AG04450 (cell line): ENCODE measurements around the gene RSPH10B2. TPM values are rescaled to one million over a fixed set of nuclear protein-coding genes. Genes with fewer than 3 reads are reported as not detected.
"Not testable (repeated sequence)": the region's sequence is repeated elsewhere in the genome, so short reads cannot be mapped to it uniquely, and the experiment has no call there.

Source experiments
- CTCF ChIA-PET: fragments of 300-600, 350-600 bp; formaldehyde crosslinking; extraction: SDS; loops from one replicate; lab custom pipeline; 2022; ENCODE audit warnings: antibody characterized with exemption, inconsistent platforms; lab: Charles Lee
- POLR2A ChIA-PET: fragments of 350-600 bp; formaldehyde crosslinking; extraction: SDS; loops from one replicate; lab custom pipeline; 2021; ENCODE audit warnings: antibody characterized with exemption, inconsistent platforms; lab: Yijun Ruan, JAX
- DNase-seq: peaks from one replicate; pipeline ENCODE4 v3.0.0-alpha.2; 2011; ENCODE audit warnings: low read depth, low spot score
- H3K27ac ChIP-seq: one replicate; pipeline ENCODE4 v1.5.1; 2012; ENCODE audit warnings: low read depth, low read length, control low read depth
- H3K27me3 ChIP-seq: one replicate; pipeline ENCODE4 v1.6.0; 2012; ENCODE audit warnings: low read length; ENCODE audit not compliant: control insufficient read depth, insufficient read depth
- H3K4me3 ChIP-seq: 2 replicates; pipeline ENCODE4 v1.5.1; 2011; ENCODE audit warnings: mild to moderate bottlenecking, low read depth, low read length, control low read depth
- H3K9me3 ChIP-seq: 2 replicates; pipeline ENCODE4 v1.5.1; 2012; ENCODE audit warnings: low read length; ENCODE audit not compliant: control insufficient read depth, insufficient read depth
- polyA plus RNA-seq: library from polyadenylated mRNA; depleted of rRNA; stranded (reverse); fragments of >200 nt; gene quantifications from 2 replicates; pipeline ENCODE4 v1.2.3, GENCODE V29; 2011
- TF ChIP-seq, protein P1 (sequence below): IDR thresholded peaks from 2 replicates; pipeline ENCODE4 v1.5.1; 2011; ENCODE audit warnings: low read depth, low read length, control low read depth, inconsistent platforms

Gene RSPH10B2
- polyA plus RNA-seq, 1 experiment = not detected

- Histone ChIP-seq H3K27me3 (no peaks in the 10 kb centered on the region), H3K4me3 (peak overlapping the region; percentile 84), H3K9me3 (peaks cover 3% of the 10 kb centered on the region), H3K27ac (peak overlapping the region; percentile 70)
- TF ChIP-seq, protein P1, sequence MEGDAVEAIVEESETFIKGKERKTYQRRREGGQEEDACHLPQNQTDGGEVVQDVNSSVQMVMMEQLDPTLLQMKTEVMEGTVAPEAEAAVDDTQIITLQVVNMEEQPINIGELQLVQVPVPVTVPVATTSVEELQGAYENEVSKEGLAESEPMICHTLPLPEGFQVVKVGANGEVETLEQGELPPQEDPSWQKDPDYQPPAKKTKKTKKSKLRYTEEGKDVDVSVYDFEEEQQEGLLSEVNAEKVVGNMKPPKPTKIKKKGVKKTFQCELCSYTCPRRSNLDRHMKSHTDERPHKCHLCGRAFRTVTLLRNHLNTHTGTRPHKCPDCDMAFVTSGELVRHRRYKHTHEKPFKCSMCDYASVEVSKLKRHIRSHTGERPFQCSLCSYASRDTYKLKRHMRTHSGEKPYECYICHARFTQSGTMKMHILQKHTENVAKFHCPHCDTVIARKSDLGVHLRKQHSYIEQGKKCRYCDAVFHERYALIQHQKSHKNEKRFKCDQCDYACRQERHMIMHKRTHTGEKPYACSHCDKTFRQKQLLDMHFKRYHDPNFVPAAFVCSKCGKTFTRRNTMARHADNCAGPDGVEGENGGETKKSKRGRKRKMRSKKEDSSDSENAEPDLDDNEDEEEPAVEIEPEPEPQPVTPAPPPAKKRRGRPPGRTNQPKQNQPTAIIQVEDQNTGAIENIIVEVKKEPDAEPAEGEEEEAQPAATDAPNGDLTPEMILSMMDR = no peak
- DNase-seq = peak; percentile 70
- POLR2A ChIA-PET = no interaction called here
- CTCF ChIA-PET = no interaction called here
These were observed 24.2 kb upstream of the RSPH10B2 start for GRCh38 chr7:6729492-6730342.

GRCh38 chr7:6730343-6730633 lies 23.6 kb upstream of the RSPH10B2 start:
- ChIA-PET POLR2A (no interaction called here), CTCF (no interaction called here)
- no peaks in the 10 kb centered on the region for H3K27me3 ChIP-seq
- peaks cover 3% of the 10 kb centered on the region for H3K9me3 ChIP-seq
- DNase-seq = no peak
- H3K27ac ChIP-seq = peak overlapping the region; percentile 70
- peak overlapping the region; percentile 84 for H3K4me3 ChIP-seq
- TF ChIP-seq, protein P1 = no peak

- H3K4me3 ChIP-seq, H3K27me3 ChIP-seq, CTCF ChIA-PET, POLR2A ChIA-PET, DNase-seq, H3K27ac ChIP-seq, H3K9me3 ChIP-seq: not testable (repeated sequence)
These were observed 15.5 kb upstream of the RSPH10B2 start for GRCh38 chr7:6738415-6738814.

DNA sequence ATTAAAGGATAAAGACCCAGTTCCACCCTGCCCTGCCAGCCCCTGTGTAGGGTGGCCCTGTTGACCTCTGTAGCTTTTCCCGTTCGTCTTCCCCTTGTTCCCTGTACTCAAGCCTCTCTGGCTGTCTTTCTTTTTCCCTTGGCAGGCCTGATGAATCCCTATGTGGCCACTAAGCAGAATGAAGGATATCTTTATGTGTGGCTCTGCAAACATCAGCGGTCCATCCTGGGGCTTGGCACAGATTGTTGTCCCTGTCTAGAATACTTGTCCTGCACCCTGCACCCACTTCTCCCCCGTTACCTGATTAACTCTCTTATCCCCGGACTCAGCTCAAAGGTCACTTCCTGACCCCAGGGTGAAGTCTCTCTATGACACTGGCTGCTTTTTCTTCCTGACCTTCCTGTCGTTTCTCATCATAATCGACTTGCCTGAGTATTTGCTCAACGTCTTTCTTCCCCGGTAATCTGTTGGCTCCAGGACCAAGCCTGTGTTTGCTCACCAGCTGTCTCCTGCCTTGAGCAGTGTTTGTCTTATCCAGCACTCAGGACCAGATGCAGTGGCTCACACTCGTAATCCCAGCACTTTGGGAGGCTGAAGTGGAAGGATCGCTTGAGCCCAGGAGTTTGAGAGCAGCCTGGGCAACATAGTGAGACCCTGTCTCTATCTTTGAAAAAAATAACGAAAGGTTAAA lies 9.3 kb upstream of the RSPH10B2 start:
- POLR2A ChIA-PET, H3K27ac ChIP-seq, H3K9me3 ChIP-seq, CTCF ChIA-PET, DNase-seq, H3K27me3 ChIP-seq, H3K4me3 ChIP-seq: not testable (repeated sequence)

DNA sequence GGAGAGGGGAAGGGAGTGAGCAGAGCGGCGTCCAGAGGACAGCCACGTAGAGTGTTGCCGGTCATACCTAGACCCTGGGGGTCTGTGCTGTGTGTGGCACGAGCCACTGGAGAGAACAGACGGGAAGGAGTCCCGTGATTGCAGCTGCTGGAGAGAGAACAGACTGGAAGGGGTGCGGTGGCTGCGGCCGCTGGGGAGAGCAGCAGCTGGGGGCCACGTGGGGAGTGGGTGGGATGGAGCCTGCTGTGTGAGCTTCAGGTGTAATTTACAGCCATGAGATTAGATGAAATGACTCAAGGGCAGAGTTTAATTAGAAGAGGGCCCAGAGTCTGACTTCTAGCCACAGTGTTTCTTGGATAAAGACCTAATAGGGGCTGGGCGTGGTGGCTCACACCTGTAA lies 4.6 kb upstream of the RSPH10B2 start:
- H3K9me3 ChIP-seq, H3K27me3 ChIP-seq, POLR2A ChIA-PET, H3K27ac ChIP-seq, H3K4me3 ChIP-seq, DNase-seq, CTCF ChIA-PET: not testable (repeated sequence)

GRCh38 chr7:6750173-6750572 lies 3.7 kb upstream of the RSPH10B2 start:
- H3K27ac ChIP-seq, CTCF ChIA-PET, POLR2A ChIA-PET, H3K9me3 ChIP-seq, H3K27me3 ChIP-seq, DNase-seq, H3K4me3 ChIP-seq: not testable (repeated sequence)

DNA sequence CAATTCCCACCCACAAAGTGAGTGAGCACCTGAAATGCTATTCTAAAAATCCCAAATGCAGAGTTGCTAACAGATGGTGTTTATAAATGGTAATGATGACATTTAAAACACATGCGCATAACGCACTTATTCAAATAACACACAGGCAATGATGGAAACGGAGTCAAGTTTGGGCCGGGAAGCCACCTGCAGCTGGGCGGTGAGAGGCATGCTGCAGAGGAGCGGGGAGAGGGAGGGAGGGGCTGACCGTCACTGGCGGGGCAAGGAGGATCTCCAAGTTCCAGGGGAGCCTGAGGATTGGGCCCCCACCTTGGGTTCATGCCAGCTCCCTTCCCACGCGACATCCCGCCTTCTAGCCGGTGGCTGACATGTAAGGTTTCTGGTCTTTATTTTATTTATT lies 7.3 kb downstream of the RSPH10B2 start:
- CTCF ChIA-PET, H3K4me3 ChIP-seq, H3K9me3 ChIP-seq, H3K27me3 ChIP-seq, H3K27ac ChIP-seq, DNase-seq, POLR2A ChIA-PET: not testable (repeated sequence)

DNA sequence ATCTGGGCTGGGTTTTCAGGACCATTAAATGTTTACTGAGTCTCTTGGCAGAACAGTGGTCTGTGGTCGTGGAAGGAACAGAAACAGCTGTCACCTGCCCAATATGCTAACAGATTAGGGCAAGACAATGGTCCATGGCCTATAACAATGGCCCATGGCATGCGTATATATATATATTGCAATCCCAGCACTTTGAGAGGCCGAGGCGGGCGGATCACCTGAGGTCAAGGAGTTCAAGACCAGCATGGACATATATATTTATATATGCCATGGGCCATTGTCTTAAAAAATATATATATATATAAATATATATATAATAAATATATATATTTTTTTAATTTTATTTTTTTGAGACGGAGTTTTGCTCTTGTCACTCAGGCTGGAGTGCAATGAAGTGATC lies 27.7 kb downstream of the RSPH10B2 start:
- H3K27me3 ChIP-seq, DNase-seq, H3K27ac ChIP-seq, H3K9me3 ChIP-seq, POLR2A ChIA-PET, CTCF ChIA-PET, H3K4me3 ChIP-seq: not testable (repeated sequence)

DNA sequence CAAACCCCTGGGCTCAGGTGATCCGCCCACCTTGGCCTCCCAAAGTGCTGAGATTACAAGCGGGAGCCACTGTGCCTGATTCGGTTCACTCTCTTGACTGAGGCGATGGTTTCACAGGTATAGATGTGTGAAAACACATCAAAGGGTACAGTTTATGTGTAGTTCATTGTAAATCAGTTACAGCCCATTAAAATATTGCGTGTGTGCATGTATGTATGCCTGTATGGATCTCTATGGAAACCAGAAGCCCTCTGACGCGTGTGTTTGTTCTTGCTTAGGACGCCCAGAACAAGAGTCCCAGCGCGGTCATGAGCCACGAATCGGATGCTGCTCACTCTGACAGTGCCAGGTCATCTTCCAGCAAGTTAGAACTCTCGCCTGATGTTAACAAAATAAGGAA lies 35.5 kb downstream of the RSPH10B2 start:
- POLR2A ChIA-PET, CTCF ChIA-PET, H3K27me3 ChIP-seq, H3K4me3 ChIP-seq, H3K9me3 ChIP-seq, DNase-seq, H3K27ac ChIP-seq: not testable (repeated sequence)

GRCh38 chr7:6792113-6792872 lies 38.4 kb downstream of the RSPH10B2 start:
- DNase-seq, H3K27ac ChIP-seq, CTCF ChIA-PET: not testable (repeated sequence)

More at GRCh38 chr7:6792113-6792872, 38.4 kb downstream of the RSPH10B2 start:
- H3K27me3 ChIP-seq, POLR2A ChIA-PET, H3K9me3 ChIP-seq, H3K4me3 ChIP-seq: not testable (repeated sequence)
